HT1080 (cell line): ENCODE data around the gene PCDHA8. TPM values are rescaled to one million over a fixed set of nuclear protein-coding genes. Genes with fewer than 3 reads are reported as not detected.
"Not testable (repeated sequence)": the region's sequence is repeated elsewhere in the genome, so short reads cannot be mapped to it uniquely, and the experiment has no call there.

Experiments used
- DNase-seq: peaks from one replicate; pipeline ENCODE4 v3.0.0-alpha.2; 2015; ENCODE audit warnings: low read depth
- total RNA-seq: library from RNA; depleted of rRNA; stranded (reverse); fragments of >200 nt; shearing (Covaris generic); gene quantifications from 2 replicates; pipeline ENCODE4 v1.2.3, GENCODE V29; 2014; rRNA removed

PCDHA8 gene
- total RNA-seq, 1 experiment from 2014 or later, result not detected

GRCh38 chr5:140870221-140871201 lies 29.5 kb downstream of the PCDHA8 start:
- DNase-seq, result no peak

GRCh38 chr5:140875085-140876065 lies 34.4 kb downstream of the PCDHA8 start, which contains the start of gene PCDHA12:
Gene PCDHA12 (plus strand): TSS chr5:140875308. CDS start chr5:140875473, 165 bp downstream.
- no peak for DNase-seq

GRCh38 chr5:140876541-140877261 lies 35.7 kb downstream of the PCDHA8 start:
- DNase-seq, result not testable (repeated sequence)

GRCh38 chr5:140877262-140877581 lies 36.2 kb downstream of the PCDHA8 start:
- DNase-seq, result no peak

- no peak for DNase-seq
These were observed 41.1 kb downstream of the PCDHA8 start, which contains the start of gene PCDHA13 for GRCh38 chr5:140881889-140882590. Gene PCDHA13 (plus strand): TSS chr5:140882124. CDS start chr5:140882269, 145 bp downstream.

DNA sequence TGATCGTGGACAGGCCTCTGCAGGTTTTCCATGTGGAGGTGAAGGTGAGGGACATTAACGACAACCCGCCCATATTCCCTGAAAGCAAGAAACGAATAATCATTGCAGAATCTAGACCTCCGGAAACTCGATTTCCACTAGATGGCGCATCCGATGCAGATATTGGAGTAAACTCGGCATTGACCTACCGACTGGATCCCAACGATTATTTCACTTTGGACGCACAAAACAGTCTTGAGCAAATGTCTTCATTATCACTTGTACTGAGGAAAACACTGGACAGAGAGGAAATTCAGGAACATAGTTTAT lies 41.6 kb downstream of the PCDHA8 start:
- DNase-seq, result no peak

GRCh38 chr5:140883373-140883772 lies 42.4 kb downstream of the PCDHA8 start:
- DNase-seq, result no peak

- no peak for DNase-seq
These were observed 43.1 kb downstream of the PCDHA8 start for GRCh38 chr5:140883927-140884697.

Other genes with a start within 250 kb of the PCDHA8 start
- not detected in 2 replicates for gene CD14, start 208.0 kb upstream of the PCDHA8 start, total RNA-seq
- 7.6 and 9.8 TPM in 2 replicates for gene TMCO6, start 201.7 kb upstream of the PCDHA8 start, total RNA-seq
- 167 and 190 TPM in 2 replicates for gene NDUFA2, start 193.6 kb upstream of the PCDHA8 start, total RNA-seq
- 118 and 141 TPM in 2 replicates for gene IK, start 193.4 kb upstream of the PCDHA8 start, total RNA-seq
- 29.4 and 41.4 TPM in 2 replicates for gene WDR55, start 176.3 kb upstream of the PCDHA8 start, total RNA-seq
- 1.8 and 2.8 TPM in 2 replicates for gene DND1, start 167.6 kb upstream of the PCDHA8 start, total RNA-seq
- gene HARS1, start 149.8 kb upstream of the PCDHA8 start, total RNA-seq, result 116 and 121 TPM in 2 replicates
- 34.6 and 39.3 TPM in 2 replicates for gene HARS2, start 149.7 kb upstream of the PCDHA8 start, total RNA-seq
- 22.9 and 24.3 TPM in 2 replicates for gene ZMAT2, start 140.7 kb upstream of the PCDHA8 start, total RNA-seq
- 0.03 and 0.23 TPM in 2 replicates for gene PCDHA1, start 55.0 kb upstream of the PCDHA8 start, total RNA-seq
- not detected in 2 replicates for gene PCDHA2, start 46.3 kb upstream of the PCDHA8 start, total RNA-seq
- gene PCDHA3, start 40.1 kb upstream of the PCDHA8 start, total RNA-seq, result 0.06 TPM in 1 of 2 replicates, not detected in the other
- gene PCDHA4, start 34.1 kb upstream of the PCDHA8 start, total RNA-seq, result 0.06 and 0.07 TPM in 2 replicates
- gene PCDHA5, start 19.6 kb upstream of the PCDHA8 start, total RNA-seq, result not detected in 2 replicates
- 0.03 and 0.10 TPM in 2 replicates for gene PCDHA6, start 13.2 kb upstream of the PCDHA8 start, total RNA-seq
- gene PCDHA7, start 6.9 kb upstream of the PCDHA8 start, total RNA-seq, result not detected in 2 replicates
- gene PCDHA9, start 7.2 kb downstream of the PCDHA8 start, total RNA-seq, result not detected in 2 replicates
- not detected in 2 replicates for gene PCDHA10, start 14.7 kb downstream of the PCDHA8 start, total RNA-seq
- not detected in 2 replicates for gene PCDHA11, start 27.8 kb downstream of the PCDHA8 start, total RNA-seq
- gene PCDHA12, start 34.1 kb downstream of the PCDHA8 start, total RNA-seq, result not detected in 2 replicates
- gene PCDHA13, start 40.9 kb downstream of the PCDHA8 start, total RNA-seq, result not detected in 2 replicates
- not detected in 2 replicates for gene PCDHAC1, start 85.1 kb downstream of the PCDHA8 start, total RNA-seq
- gene PCDHAC2, start 125.3 kb downstream of the PCDHA8 start, total RNA-seq, result not detected in 2 replicates
- gene PCDHB1, start 210.2 kb downstream of the PCDHA8 start, total RNA-seq, result not detected in 2 replicates